ENCODE results near the gene HBG2.
"Not testable (repeated sequence)": the region's sequence is repeated elsewhere in the genome, so short reads cannot be mapped to it uniquely, and the experiment has no call there.

The HBG2 gene

GRCh38 chr11:5280582-5281102 lies 26.1 kb upstream of the HBG2 start:
- DNase-seq: no peak

DNA sequence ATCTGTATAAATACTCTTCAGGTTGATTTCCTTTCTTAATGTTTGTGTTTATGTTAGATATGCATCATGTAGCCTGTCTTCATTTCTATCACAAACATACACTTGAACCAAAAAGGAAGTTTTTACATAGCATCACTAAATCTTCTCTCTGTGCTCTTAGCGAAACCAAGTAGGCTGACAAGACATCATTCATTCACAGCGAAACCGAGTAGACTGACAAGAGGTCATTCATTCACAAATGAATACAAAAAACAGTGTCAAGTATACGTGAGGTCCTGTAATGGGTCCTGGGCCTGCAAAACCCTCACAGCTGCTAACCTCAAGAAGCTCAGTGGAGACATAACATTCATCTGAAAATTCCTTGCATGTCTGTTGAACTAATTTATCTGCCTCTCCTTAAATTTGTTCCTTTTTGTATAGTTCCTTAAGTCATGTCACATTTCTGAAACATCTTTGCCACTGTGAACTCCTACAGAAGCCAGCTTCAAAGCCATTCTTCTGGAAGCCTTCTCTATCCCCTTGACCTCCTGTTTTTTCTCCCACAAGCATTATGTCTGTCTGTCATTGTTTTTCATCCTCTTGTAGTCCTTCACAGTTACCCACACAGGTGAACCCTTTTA lies 25.0 kb upstream of the HBG2 start:
- no peak for DNase-seq

DNA sequence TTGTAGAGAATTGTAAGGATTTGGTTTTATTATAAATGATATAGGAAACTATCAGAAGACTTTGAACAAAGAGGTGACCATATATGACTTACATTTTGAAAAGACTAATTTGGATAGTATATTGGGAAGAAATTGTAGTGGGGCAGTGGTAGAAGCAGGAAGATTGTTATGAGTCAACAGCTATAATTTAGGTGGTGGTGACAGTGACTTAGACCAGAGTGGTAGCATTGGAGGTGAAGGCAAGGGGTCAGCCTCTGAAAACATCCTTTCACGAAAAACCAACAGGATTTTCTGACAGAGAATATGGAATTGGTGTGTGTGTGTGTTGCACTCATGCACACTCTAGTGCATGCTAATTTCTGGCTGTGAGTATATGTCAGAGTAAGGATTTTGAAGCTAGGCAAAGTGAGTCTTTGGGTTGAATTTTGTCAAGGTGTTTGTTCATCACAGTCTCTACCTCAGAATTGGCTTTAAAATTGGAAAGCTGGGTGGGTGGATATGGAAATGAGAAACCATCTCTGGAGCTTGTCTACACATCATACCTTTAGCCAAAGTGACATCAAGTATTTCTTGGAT lies 23.3 kb upstream of the HBG2 start:
- DNase-seq: no peak

- no peak for DNase-seq
Observed at GRCh38 chr11:5276697-5277096, 22.1 kb upstream of the HBG2 start.

- no peak for DNase-seq
Observed at GRCh38 chr11:5275369-5276110, 21.0 kb upstream of the HBG2 start.

DNA sequence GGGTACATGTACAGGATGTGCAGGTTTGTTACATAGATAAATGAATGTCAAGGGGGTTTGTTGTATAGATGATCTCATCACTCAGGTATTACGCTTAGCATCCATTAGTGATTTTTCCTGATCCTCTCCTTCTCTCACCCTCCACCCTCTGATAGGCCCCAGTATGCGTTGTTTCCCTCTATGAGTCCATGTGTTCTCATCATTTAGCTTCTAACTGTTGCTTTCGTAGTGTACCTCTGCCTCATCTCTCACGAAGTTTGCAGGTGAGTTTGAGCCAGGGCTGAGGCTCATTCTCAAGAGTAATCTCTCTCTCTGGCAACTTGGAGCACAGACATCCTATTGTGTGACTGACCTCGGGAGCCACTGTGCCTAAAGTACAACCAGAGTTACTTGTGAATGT lies 19.8 kb upstream of the HBG2 start:
- no peak for DNase-seq

DNA sequence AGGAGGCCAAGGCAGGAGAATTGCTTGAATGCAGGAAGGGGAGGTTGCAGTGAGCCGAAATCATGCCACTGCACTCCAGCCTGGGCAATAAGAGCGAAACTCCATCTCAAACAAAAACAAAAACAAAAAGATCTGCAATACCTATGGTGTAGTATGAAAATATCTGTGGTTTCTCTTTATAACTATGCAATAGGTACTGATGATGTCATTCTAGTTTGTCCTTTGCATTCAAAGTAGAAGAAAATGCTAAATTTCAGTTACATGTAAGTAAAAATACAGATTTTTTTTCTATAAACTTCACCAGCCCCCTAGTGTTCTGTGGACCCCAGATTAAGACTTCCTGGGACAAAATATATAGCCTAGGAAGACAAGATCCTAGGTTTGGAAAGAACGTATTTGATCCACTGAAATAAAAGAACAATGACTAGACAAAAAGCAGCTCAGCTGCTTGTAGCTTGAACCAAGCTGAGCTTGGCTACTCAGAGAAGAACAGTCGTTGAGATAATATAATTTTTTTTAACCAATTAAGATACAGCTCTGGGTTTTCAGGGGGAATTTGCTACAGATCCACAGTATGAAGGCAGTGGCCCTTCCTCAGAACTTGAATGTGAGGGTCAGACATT lies 17.9 kb upstream of the HBG2 start:
- no peak for DNase-seq

GRCh38 chr11:5269715-5270147 lies 15.2 kb upstream of the HBG2 start, which contains the start of gene HBE1:
Gene HBE1, minus strand, starts transcription at chr11:5269945. Its CDS starts 55 bp downstream, at chr11:5269890.
- no peak for DNase-seq

- DNase-seq: no peak
Observed at GRCh38 chr11:5267033-5267563, 12.5 kb upstream of the HBG2 start.

DNA sequence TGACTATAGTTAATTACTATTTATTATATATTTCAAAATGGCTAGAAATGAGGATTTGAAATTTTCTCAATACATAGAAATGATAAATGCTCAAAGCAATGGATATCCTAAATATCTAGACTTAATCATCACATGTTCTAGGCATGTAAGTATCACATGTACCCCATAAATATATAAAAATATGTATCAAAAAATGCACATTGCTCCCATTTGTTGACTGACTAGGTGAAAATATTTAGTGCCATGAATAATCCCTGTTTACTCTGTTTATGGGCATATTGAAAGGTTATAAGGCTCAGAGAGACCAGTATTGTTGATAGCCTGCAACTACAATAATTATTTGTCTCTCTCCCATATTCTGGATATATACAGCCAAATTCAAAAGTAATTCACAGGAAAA lies 12.0 kb upstream of the HBG2 start:
- no peak for DNase-seq

- DNase-seq: no peak
Observed at GRCh38 chr11:5265832-5266231, 11.3 kb upstream of the HBG2 start.

GRCh38 chr11:5258543-5259262 lies 4.1 kb upstream of the HBG2 start:
- no peak for DNase-seq

GRCh38 chr11:5257296-5257695 lies 2.7 kb upstream of the HBG2 start:
- DNase-seq: no peak

- not testable (repeated sequence) for DNase-seq
Observed at GRCh38 chr11:5254023-5254422, 558 bp downstream of the HBG2 start.

- not testable (repeated sequence) for DNase-seq
Observed at GRCh38 chr11:5253440-5253839, 1.1 kb downstream of the HBG2 start.

GRCh38 chr11:5252919-5253265 lies 1.7 kb downstream of the HBG2 start:
- DNase-seq: no peak

DNA sequence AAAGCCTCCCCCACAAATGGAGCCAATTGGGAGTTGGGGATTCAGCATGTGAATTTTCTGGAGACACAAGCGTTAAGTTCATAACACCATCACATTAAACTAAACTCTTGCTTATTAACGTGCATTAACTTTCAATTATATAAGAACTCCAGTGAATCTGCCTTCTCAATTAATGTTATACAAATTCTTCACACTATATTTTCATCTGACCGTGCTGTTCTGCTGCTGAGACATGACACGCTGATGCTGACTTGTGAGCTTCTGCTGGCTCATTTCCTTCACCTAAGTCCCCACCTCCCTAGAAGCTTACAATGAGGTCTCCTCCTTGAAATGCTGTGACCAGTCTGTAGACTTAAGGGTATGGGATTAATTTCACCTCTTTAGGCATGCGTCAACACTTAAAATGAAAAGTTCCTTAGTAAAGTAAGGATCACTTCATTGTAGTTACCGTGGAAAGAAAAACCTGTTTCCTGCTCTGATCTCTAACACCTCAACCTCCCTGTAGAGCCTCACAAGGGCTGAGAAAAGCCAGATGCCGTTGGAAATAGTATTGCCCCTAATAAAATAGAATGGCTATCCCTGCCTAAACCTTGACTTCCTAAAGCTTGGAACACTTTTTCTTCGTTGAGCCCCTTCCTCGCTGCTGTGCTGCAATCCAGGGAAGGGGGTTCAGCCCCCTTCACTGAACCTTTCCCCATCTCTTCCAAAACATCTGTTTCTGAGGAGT lies 2.2 kb downstream of the HBG2 start:
- no peak for DNase-seq

DNA sequence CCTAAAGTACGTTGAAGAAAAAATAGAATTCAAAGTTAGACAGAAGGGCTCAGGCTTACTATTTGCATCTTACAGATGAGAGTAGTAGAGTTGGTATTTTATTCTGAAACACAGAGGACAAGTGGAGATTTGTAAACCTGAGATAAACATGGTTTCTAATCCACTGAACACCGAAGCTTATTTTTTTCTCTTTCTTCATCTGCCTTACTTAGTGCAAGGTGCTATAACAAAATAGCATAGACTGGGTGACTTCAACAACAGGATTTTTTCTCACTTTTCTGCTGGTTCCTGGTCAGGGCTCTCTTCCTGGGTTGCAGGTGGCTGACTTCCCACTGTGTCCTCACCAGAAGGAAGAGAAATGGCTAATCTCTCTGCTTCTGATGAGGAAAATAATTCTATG lies 2.8 kb downstream of the HBG2 start:
- DNase-seq: no peak

DNA sequence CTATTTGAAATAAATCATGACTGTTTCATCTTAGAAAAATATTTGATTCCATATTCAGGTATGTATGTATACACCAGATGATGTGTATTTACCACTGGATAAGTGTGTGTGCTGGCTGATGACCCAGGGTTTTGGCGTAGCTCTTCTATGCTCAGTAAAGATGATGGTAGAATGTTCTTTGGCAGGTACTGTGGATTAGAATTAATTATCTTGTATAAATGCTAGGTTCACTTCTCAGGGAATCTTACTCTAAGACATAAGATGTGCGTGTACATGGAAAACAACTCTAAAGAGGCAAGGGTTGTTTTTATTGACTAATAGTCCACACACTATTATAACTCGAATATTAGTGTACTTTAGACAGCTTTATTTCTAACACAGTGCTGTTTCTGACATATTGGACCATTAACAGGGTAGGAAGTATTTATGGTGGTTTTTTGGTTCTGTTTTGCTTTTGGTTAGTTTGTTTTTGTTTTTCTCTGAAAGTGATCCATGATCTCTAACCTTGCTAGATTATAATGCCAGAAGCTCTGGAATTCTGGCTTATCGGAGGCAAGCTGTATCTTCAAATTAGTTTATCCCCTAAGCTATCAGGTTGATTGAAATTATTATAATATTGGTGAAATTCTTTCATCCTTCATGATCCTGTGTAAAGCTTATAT lies 3.9 kb downstream of the HBG2 start:
- no peak for DNase-seq

DNA sequence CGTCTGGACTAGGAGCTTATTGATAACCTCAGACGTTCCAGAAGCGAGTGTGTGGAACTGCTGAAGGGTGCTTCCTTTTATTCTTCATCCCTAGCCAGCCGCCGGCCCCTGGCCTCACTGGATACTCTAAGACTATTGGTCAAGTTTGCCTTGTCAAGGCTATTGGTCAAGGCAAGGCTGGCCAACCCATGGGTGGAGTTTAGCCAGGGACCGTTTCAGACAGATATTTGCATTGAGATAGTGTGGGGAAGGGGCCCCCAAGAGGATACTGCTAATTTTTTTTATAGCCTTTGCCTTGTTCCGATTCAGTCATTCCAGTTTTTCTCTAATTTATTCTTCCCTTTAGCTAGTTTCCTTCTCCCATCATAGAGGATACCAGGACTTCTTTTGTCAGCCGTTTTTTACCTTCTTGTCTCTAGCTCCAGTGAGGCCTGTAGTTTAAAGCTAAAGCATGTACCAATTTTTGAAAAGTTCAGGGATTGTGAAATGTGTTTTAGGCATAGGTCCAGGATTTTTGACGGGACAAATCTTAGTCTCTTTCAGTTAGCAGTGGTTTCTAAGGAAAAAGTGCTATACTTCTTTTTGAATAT lies 4.7 kb downstream of the HBG2 start, which contains the start of gene HBG1:
Gene HBG1, minus strand, starts transcription at position 51 of the 590 bp plus-strand sequence. CDS start 53 bp downstream, outside the sequence.
- DNase-seq: not testable (repeated sequence)

DNA sequence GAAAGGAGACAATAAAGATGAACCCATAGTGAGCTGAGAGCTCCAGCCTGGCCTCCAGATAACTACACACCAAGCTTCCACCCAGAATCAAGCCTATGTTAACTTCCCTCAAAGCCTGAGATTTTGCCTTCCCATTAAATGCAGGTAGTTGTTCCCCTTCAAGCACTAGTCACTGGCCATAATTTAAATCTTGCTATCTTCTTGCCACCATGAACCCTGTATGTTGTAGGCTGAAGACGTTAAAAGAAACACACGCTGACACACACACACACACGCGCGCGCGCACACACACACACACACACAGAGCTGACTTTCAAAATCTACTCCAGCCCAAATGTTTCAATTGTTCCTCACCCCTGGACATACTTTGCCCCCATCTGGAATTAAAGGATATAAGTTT lies 6.1 kb downstream of the HBG2 start:
- DNase-seq: not testable (repeated sequence)
